Choroid plexus epithelial cell (primary cell): Measurements from ENCODE around the gene ITGA2.

ENCODE experiments used
- DNase-seq: peaks from one replicate; pipeline ENCODE4 v3.0.0-alpha.2; 2010; ENCODE audit warnings: low read depth
- H3K4me3 ChIP-seq: 2 replicates; pipeline ENCODE4 v1.5.1; 2011; ENCODE audit warnings: low read depth, mild to moderate bottlenecking, control low read depth, low read length, moderate library complexity
- TF ChIP-seq, protein P1 (sequence below): conservative IDR thresholded peaks from 2 replicates; pipeline ENCODE4 v1.5.1; 2011; ENCODE audit warnings: low read depth, mild to moderate bottlenecking, control low read depth, inconsistent platforms, low read length, moderate library complexity

ITGA2 gene

DNA sequence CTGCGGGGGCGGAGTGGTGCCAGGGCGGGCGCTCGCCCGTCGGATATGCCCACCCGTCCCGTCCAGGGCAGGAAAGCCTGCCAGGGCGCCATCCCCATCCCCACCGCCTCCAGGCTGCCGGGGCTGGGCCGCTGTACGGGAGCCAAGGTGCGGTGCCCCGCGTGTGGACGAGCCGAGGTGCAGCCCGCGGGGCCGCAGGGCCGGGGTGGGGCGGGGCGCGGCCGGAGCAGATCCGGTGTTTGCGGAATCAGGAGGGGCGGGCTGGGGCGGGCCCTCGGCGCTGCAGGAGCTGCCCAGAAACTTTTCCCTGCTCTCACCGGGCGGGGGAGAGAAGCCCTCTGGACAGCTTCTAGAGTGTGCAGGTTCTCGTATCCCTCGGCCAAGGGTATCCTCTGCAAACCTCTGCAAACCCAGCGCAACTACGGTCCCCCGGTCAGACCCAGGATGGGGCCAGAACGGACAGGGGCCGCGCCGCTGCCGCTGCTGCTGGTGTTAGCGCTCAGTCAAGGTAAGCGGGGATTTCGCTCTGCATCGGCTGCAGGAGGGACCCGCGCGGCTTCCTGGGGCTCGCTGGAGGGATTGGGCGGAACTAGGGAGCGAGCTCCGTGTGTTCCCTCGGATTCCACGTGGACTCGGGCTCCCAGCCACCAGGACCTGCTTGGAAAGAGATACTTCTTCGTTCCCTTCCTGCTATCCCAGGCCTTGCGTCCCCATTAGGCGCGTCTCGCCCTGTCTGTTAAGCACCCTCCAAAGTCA lies at the start of gene ITGA2:
Gene ITGA2, plus strand, starts transcription at position 328 of the 756 bp plus-strand sequence. Its CDS starts 117 bp downstream, at position 445.
- TF ChIP-seq, protein P1, sequence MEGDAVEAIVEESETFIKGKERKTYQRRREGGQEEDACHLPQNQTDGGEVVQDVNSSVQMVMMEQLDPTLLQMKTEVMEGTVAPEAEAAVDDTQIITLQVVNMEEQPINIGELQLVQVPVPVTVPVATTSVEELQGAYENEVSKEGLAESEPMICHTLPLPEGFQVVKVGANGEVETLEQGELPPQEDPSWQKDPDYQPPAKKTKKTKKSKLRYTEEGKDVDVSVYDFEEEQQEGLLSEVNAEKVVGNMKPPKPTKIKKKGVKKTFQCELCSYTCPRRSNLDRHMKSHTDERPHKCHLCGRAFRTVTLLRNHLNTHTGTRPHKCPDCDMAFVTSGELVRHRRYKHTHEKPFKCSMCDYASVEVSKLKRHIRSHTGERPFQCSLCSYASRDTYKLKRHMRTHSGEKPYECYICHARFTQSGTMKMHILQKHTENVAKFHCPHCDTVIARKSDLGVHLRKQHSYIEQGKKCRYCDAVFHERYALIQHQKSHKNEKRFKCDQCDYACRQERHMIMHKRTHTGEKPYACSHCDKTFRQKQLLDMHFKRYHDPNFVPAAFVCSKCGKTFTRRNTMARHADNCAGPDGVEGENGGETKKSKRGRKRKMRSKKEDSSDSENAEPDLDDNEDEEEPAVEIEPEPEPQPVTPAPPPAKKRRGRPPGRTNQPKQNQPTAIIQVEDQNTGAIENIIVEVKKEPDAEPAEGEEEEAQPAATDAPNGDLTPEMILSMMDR: no peak
- H3K4me3 ChIP-seq: peak within 1 kb of the TSS; percentile 80
- DNase-seq: peak; percentile 54

DNA sequence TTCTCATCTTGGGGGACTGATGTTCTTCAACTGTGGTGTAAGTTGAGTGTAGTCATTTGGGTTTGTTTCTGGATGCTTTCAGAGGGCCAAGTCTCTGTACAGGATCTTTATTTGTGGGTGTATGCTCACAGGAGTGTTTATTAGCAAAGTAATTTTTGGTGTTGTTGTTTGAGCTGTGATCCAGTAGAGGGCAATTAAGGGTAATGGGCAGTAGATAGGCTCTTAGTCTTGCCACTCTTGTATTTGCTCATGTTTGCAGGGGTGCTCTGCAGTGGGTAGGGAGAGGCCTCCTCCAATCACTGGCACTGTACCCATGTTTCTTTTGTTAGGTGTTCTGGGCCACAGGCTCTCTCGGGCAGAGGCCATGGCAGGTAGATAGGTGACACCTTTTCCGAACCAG lies 45.9 kb upstream of the ITGA2 start:
- DNase-seq: no peak
- no peak overlapping the region for H3K4me3 ChIP-seq
- TF ChIP-seq, protein P1: peak; percentile 37

DNA sequence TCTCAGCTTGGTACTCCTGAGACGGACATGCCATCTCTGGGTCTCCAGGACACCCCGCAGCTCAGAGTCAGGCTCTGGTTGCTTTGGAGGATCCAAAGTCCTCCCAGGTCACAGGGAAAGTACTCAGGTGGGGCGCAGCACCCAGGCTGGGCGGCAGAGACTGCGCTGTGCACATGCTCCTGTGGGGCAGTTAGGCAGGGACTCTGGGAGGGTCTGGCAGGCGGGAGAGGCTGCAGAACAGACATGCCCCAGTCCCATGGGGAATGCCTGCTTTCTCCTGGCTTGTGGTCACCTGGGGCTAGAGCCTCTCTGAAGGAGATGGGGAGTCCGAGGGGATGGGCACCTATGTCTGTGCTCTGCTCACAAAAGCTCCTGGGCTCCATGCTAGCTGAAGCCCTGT lies 45.3 kb upstream of the ITGA2 start:
- H3K4me3 ChIP-seq: no peak overlapping the region
- DNase-seq: no peak
- TF ChIP-seq, protein P1: no peak

GRCh38 chr5:52945040-52945439 lies 44.1 kb upstream of the ITGA2 start:
- no peak for DNase-seq
- peak overlapping the region; percentile 34 for H3K4me3 ChIP-seq
- TF ChIP-seq, protein P1: no peak

DNA sequence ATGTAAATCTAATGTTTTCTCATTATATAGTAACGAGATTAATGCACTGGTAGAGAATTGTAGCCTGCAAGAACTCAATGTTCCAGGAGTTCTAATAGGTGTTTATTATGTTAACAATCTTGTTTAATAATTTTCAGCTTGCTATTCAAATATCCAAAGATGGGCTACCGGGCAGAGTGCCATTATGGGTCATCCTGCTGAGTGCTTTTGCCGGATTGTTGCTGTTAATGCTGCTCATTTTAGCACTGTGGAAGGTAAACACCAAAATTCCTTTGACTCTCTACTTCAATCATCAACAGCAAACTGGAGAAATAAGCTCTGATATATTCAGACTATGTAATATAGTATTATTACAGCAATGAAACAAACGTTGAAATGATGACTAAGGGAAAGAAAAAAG lies 41.9 kb upstream of the ITGA2 start:
- no peak overlapping the region for H3K4me3 ChIP-seq
- peak; percentile 82 for DNase-seq
- TF ChIP-seq, protein P1: no peak

GRCh38 chr5:52947851-52948250 lies 41.3 kb upstream of the ITGA2 start:
- peak; percentile 56 for DNase-seq
- TF ChIP-seq, protein P1: no peak
- no peak overlapping the region for H3K4me3 ChIP-seq
